ENCODE results near the gene GPAT2.
"Not testable (repeated sequence)": the region's sequence is repeated elsewhere in the genome, so short reads cannot be mapped to it uniquely, and the experiment has no call there.

The GPAT2 gene

DNA sequence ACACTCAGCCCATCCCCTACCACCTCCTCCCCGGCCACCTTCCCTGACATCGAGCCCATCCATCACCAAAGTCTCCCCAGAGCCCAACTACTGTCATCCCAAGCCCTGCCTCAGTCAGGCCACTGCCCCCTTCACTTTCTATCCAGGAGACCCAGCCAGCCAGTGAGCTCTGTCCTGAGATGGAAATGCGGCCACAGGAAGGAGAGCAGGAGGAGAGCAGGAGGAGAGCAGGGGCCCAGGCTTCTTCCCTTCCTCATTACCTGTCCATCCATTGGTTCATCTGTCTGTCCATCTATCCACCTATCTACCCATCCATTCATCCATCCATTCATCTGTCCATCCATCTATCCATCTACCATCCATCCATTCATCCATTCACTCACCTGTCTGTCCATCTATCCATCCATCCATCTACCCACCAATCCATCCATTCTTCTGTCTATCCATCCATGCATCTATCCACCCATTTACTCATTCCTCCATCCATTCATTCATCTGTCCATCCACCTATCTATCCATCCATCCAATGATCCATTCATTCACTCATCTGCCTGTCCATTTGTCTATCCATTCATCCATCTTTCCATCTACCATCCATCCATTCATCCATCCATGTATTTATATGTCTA, 29.4 kb upstream of the GPAT2 start:
- not testable (repeated sequence) for DNase-seq

GRCh38 chr2:96063116-96063899, 28.6 kb upstream of the GPAT2 start:
- not testable (repeated sequence) for DNase-seq

GRCh38 chr2:96062483-96062882, 27.8 kb upstream of the GPAT2 start:
- DNase-seq, result not testable (repeated sequence)

DNA sequence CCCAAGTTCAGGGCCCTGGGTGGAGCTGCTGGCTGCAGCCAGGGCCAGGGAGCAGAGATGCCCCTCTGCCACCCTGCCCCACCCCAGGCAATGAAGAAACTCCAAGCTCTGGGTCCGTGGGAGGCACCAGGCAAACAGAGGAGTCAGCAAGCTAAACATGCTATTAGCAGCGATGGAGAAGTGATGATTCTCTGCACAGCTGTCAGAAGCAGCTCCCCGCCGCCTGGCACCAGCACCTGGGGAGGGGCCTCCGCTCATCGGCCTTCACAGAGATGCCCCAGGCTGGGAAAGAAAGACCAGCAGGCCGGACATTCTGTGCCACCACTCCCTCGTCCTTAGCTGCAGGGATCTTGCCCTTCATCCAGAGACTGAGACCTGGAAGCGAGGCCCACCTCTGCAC, 27.2 kb upstream of the GPAT2 start:
- not testable (repeated sequence) for DNase-seq

DNA sequence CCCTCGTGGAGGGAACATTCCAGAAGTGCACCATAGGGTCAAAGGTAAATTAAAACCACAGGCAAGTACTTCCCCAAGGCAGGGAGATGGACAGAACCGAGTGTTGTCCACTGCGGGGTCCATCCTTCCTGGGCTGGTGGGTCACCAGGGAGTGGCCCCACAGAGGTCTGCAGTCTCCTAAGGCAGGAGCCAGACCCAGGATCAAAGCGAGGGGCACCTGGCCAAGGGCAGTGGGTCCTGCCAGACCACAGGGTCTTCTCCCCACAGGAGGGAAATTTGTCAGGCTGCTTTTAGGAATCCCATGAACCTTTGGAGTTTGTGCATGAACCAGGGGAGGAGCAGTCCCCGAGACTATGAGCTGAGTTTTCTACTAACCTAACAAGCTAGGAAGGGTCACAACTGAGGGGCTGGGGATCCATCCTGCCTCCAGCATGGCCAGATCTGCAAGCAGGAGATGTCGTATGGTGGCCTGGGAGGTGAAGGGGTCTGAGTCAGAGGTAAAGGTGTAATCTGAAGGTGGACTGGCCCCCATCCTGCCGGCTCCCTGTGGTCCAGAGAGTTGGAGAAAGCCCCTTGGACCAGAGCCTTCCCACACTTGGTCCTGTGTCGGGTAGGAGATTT, 26.6 kb upstream of the GPAT2 start:
- DNase-seq, result not testable (repeated sequence)

- DNase-seq, result not testable (repeated sequence)
Observed at GRCh38 chr2:96060325-96060724, 25.6 kb upstream of the GPAT2 start.

- DNase-seq, result not testable (repeated sequence)
Observed at GRCh38 chr2:96059443-96059842, 24.7 kb upstream of the GPAT2 start.

- DNase-seq, result not testable (repeated sequence)
Observed at GRCh38 chr2:96055830-96056229, 21.1 kb upstream of the GPAT2 start.

- not testable (repeated sequence) for DNase-seq
Observed at GRCh38 chr2:96054537-96054936, 19.8 kb upstream of the GPAT2 start.

DNA sequence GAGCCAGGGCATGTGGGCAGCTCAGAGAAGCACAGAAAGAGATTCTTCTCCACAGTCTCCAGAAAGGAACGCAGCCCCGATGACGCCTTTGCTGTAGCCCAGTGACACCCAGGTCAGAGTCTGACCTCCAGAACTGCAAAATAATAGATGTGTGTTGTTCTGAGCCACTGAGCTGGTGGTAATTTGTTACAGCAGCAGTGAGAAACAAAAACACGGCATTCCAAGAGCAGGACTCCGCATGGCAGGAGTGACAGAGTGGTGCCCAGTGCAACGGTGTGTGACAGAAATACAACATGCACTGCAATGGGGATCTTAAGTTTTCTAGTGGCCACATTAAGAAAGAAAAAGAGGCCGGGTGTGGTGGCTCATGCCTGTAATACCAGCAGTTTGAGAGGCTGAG, 18.7 kb upstream of the GPAT2 start:
- DNase-seq, result not testable (repeated sequence)

GRCh38 chr2:96052632-96053031, 17.9 kb upstream of the GPAT2 start:
- DNase-seq, result not testable (repeated sequence)

- DNase-seq, result not testable (repeated sequence)
Observed at GRCh38 chr2:96049917-96050262, 15.2 kb upstream of the GPAT2 start.

GRCh38 chr2:96049049-96049916, 14.6 kb upstream of the GPAT2 start:
- DNase-seq, result not testable (repeated sequence)

GRCh38 chr2:96035554-96035953, 838 bp upstream of the GPAT2 start:
- not testable (repeated sequence) for DNase-seq

DNA sequence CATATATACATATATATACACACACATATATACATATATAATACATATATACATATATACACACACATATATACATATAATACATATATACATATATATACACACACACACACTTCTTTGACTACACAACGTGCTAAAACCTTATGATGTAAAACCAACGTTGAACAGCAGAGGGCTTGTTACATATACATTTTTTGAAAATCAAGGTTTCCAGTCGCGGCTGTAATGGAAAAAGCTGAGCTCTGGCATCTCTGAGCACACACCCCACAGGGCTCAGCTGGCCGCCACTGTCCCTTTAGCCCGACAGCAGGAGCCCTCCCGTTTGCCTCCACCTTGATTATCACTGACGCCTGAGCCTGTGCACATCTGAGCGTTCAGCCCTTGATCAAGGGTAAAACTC, 719 bp downstream of the GPAT2 start:
- not testable (repeated sequence) for DNase-seq

DNA sequence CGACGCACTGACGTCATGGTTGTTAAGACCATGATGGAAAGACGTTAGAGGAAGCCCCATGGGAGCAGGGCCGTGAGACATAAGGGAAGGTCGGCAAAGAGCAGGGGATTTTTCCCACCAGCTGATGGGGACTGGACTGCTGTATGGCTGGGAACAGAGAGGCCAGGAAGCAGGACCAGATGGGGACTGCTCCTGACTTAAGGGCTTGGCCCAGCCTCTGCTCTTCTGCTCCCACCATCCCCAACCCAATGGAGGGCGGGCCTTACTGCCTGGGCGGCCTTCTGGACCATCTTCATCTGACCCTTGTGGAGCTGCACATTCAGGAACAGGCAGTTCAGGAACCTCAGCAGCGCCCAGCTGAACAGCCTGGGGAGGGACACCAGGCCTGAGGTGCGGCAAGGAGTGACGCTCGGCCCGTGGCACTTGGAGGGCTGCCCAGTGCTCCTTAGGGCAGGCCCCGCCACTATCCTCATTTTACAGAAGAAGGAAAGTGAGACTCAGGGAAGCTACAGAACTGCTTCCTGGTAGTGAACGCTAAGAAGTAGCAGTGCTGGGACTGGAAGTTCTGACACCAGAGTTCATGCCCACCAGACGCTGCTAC, 6.9 kb downstream of the GPAT2 start:
- DNase-seq, result not testable (repeated sequence)

DNA sequence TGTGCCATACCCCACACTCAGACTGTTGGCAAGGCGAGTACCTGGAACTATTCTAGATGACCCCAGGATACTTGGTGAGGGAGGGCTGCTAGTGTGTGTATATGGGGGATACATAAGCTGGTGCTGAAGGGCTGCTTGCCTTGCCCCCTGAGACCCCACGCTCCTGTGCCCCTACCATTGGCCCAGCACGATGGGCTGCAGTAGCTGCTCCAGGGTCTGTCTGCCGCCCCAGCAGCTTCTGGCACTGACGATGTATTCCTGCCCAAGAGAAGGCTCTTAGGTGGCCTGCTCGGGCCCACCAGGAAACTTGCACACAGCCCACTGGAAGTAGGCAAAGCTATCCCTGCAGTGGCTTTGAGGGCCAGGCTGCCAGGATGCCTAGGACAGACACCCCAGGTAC, 9.0 kb downstream of the GPAT2 start:
- not testable (repeated sequence) for DNase-seq

GRCh38 chr2:96025194-96025492, 9.6 kb downstream of the GPAT2 start:
- DNase-seq, result no peak

DNA sequence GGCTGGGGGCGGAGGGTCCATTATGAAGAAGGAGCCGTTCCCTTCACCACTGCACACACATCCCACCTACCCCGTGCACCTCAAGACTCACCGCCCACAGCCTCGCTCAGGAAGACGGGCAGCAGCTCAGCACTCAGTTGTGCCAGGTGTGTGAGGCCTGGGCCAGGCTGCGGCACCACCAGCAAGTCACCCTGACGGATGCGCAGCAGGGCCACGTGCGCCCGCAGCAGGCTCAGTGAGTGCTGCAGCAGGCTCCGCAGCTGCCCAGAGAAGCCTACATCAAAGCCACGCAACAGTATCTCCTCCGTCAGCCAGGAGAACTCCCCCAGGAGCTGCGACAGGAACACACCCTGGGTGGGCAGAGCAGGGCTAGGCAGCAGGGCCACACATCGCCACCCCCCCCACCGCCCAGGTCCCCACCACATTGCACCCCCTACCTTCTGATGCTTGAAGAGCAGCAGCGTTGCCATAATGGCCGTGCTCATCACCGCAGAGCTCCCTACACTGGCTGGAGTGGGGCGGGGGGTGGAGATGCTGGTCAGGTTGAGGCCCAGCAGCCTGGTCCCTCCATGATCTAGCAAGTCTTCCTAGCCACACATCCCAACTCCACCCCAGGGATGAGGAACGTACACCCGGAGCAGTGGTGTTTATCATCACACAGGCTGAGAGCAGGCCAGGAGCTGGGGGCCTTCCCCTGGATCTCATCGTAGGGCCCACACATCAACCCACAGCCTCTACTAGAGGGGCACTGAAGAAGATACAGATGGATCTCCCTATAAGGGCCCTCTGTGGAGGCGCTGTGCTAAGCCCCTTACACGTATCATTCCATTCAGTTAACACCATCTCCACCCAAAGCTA, 10.2 kb downstream of the GPAT2 start:
- DNase-seq, result no peak

DNA sequence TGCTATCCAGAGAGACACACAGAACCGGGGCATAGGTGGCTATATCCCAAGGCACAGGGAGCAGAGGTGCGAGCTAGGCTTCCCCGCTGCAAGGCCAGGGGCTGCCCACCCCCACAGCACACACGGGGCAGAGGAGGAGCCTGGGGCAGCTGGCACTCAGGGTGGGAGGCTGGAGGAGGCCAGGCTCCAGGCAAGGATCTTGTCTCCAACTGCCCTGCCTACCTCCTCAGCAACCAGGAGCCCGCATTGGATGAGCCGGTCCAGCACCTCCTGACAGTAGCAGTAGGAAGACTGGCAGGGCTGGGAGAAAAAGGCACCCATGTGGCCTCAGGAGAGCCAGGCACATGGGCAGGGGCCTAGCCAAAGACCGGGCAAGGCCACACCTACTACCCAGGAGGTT, 11.0 kb downstream of the GPAT2 start:
- not testable (repeated sequence) for DNase-seq

GRCh38 chr2:96022701-96023447, 11.8 kb downstream of the GPAT2 start:
- DNase-seq, result not testable (repeated sequence)
